OCI-LY1 (cell line): ENCODE measurements around the gene CARD16.

Experiments used
- H2AFZ ChIP-seq: fragments of 200-600 bp; sonication (generic), shearing (Covaris generic); 2 replicates; pipeline ENCODE4 v1.6.0; 2014; ENCODE audit warnings: antibody characterized with exemption, mild to moderate bottlenecking, low read length
- H3F3A ChIP-seq: fragments of 200-600 bp; sonication (generic), shearing (Covaris generic); 2 replicates; pipeline ENCODE4 v1.6.0; 2014; ENCODE audit warnings: mild to moderate bottlenecking, antibody characterized with exemption, low read length, moderate library complexity; ENCODE audit not compliant: insufficient read depth
- H3K27ac ChIP-seq: fragments of 200-600 bp; sonication (generic); 2 replicates; pipeline ENCODE4 v1.5.1; 2014; ENCODE audit warnings: low read length, mixed run types, mild to moderate bottlenecking, low read depth; ENCODE audit not compliant: poor library complexity, severe bottlenecking
- H3K27me3 ChIP-seq: fragments of 200-600 bp; sonication (generic); 2 replicates; pipeline ENCODE4 v1.6.0; 2014; ENCODE audit warnings: antibody characterized with exemption, mild to moderate bottlenecking, low read length, moderate library complexity; ENCODE audit not compliant: insufficient read depth
- H3K36me3 ChIP-seq: fragments of 200-600 bp; sonication (generic); 2 replicates; pipeline ENCODE4 v1.6.1; 2014; ENCODE audit warnings: mild to moderate bottlenecking, antibody characterized with exemption, low read length, moderate library complexity, mixed read lengths; ENCODE audit not compliant: insufficient read depth
- H3K4me1 ChIP-seq: fragments of 200-600 bp; sonication (generic); 2 replicates; pipeline ENCODE4 v1.5.1; 2014; ENCODE audit warnings: mild to moderate bottlenecking, low read length, moderate library complexity; ENCODE audit not compliant: insufficient read depth, severe bottlenecking
- H3K4me2 ChIP-seq: fragments of 200-600 bp; sonication (generic), shearing (Covaris generic); 2 replicates; pipeline ENCODE4 v1.6.1; 2014; ENCODE audit warnings: low read length
- H3K4me3 ChIP-seq: fragments of 200-600 bp; sonication (generic); 2 replicates; pipeline ENCODE4 v1.5.1; 2014; ENCODE audit warnings: low read length, low read depth, mild to moderate bottlenecking, mixed read lengths; ENCODE audit not compliant: poor library complexity, severe bottlenecking
- H3K79me2 ChIP-seq: fragments of 200-600 bp; shearing (Covaris generic); 2 replicates; pipeline ENCODE4 v1.6.1; 2016; ENCODE audit warnings: mixed run types, low read length, mixed read lengths; ENCODE audit not compliant: insufficient read depth
- H3K9ac ChIP-seq: fragments of 200-600 bp; sonication (generic), shearing (Covaris generic); 2 replicates; pipeline ENCODE4 v1.6.1; 2014; ENCODE audit warnings: mild to moderate bottlenecking, low read length, mixed read lengths
- H3K9me2 ChIP-seq: fragments of 200-600 bp; sonication (generic), shearing (Covaris generic); 2 replicates; pipeline ENCODE4 v1.6.1; 2014; ENCODE audit warnings: low read depth, mild to moderate bottlenecking, low read length, mixed read lengths
- H3K9me3 ChIP-seq: fragments of 200-600 bp; shearing (Covaris generic); 2 replicates; pipeline ENCODE4 v1.6.1; 2014; ENCODE audit warnings: low read length, mixed read lengths
- H4K20me1 ChIP-seq: fragments of 200-600 bp; sonication (generic), shearing (Covaris generic); 2 replicates; pipeline ENCODE4 v1.6.0; 2016; ENCODE audit warnings: mild to moderate bottlenecking, low read length; ENCODE audit not compliant: insufficient read depth
- CTCF ChIP-seq: fragments of 200-600 bp; sonication (generic), shearing (Covaris generic); IDR thresholded peaks from 2 replicates; pipeline ENCODE4 v1.5.1; 2017; ENCODE audit warnings: mild to moderate bottlenecking, antibody characterized with exemption, low read length, moderate library complexity, mixed read lengths
- EZH2 ChIP-seq: fragments of 200-600 bp; sonication (generic), shearing (Covaris generic); IDR thresholded peaks from 2 replicates; pipeline ENCODE4 v1.8.0; 2017; ENCODE audit warnings: borderline replicate concordance, mixed run types, mild to moderate bottlenecking, antibody characterized with exemption, low read length, moderate library complexity, mixed read lengths

CARD16 gene

DNA sequence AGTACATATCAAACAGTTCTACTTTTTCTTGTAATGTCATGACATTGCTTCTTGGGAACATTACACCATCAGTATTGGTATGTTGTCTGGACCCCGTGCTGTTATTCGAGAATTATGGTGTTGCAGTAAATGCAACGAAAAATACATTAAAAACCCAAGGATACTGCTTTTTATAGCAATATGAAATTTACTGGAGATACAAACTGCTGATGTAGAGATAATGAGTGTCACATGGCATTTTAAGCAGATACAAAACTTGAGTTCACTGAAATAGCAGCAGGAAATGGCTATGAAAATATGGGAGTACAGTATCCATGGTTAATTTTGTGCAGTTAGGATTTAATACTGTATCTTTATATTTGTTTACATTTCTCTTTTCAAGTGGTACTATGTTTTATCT lies 7.4 kb upstream of the CARD16 start:
- Histone ChIP-seq H3K79me2 (no peaks in the 10 kb centered on the region), H3K36me3 (no peaks in the 10 kb centered on the region), H3K4me2 (no peak overlapping the region), H3F3A (no peaks in the 10 kb centered on the region), H3K27ac (no peak overlapping the region), H3K9me3 (no peaks in the 10 kb centered on the region), H3K4me1 (no peaks in the 10 kb centered on the region), H3K9me2 (no peaks in the 10 kb centered on the region), H2AFZ (no peak overlapping the region), H3K4me3 (no peak overlapping the region), H3K27me3 (no peaks in the 10 kb centered on the region), H4K20me1 (no peaks in the 10 kb centered on the region), H3K9ac (no peak overlapping the region)
- TF ChIP-seq EZH2, result no peak
- TF ChIP-seq CTCF, result no peak

DNA sequence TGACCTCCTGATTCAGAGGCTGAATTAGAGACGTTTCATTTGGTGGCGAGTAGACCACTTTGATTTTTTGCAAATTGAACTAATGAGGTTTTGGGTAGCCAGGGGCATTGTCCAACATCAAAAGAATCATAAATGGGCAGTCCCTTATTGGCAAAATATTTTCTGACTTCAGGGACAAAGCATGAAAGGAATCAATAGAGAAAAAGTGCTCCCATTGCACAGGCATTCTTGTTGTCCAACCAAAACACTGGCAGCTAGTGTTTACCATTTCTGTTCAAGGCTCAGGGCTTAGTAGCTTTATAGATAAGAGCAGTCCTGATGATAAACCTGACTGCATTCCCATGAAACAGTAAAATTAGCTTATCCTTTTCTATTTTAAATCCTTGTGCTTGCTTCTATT lies 6.4 kb upstream of the CARD16 start:
- no peak overlapping the region for H3K9ac ChIP-seq
- TF ChIP-seq EZH2 (no peak), CTCF (no peak)
- no peak overlapping the region for H3K4me2 ChIP-seq
- no peak overlapping the region for H3K27ac ChIP-seq
- no peaks in the 10 kb centered on the region for H4K20me1 ChIP-seq
- no peaks in the 10 kb centered on the region for H3F3A ChIP-seq
- H3K36me3 ChIP-seq, result no peaks in the 10 kb centered on the region
- H3K79me2 ChIP-seq, result no peaks in the 10 kb centered on the region
- no peaks in the 10 kb centered on the region for H3K9me2 ChIP-seq
- no peaks in the 10 kb centered on the region for H3K9me3 ChIP-seq
- H3K27me3 ChIP-seq, result no peaks in the 10 kb centered on the region
- no peak overlapping the region for H2AFZ ChIP-seq
- no peak overlapping the region for H3K4me3 ChIP-seq
- H3K4me1 ChIP-seq, result no peaks in the 10 kb centered on the region

DNA sequence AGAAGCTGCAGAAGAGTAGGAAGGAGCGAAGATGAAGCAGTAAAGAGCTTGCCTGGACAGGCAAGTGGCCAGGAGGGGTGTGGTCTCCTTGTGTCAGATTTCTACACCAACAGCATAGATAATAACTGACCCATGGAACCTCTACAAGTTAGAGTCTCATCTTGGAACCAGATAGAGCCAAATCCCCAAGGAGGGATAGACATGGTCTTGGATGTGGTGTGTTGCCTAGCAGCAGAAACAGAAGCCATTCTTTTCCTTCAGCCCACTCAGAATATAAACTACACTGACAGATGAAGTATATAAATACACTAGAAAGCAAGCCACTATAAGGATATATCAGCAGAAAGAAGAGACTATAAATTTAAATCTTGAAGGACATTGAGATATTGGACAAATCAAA lies 4.3 kb upstream of the CARD16 start:
- no peak overlapping the region for H3K4me2 ChIP-seq
- H3F3A ChIP-seq, result no peaks in the 10 kb centered on the region
- no peak overlapping the region for H3K9ac ChIP-seq
- no peaks in the 10 kb centered on the region for H3K79me2 ChIP-seq
- no peaks in the 10 kb centered on the region for H3K9me3 ChIP-seq
- H3K27me3 ChIP-seq, result no peaks in the 10 kb centered on the region
- no peaks in the 10 kb centered on the region for H3K36me3 ChIP-seq
- TF ChIP-seq CTCF (no peak), EZH2 (no peak)
- no peaks in the 10 kb centered on the region for H3K4me1 ChIP-seq
- no peak overlapping the region for H3K4me3 ChIP-seq
- H2AFZ ChIP-seq, result no peak overlapping the region
- no peak overlapping the region for H3K27ac ChIP-seq
- H3K9me2 ChIP-seq, result no peaks in the 10 kb centered on the region
- H4K20me1 ChIP-seq, result no peaks in the 10 kb centered on the region
